SU-DHL-6 (cell line): ENCODE results near the gene DIS3L2.

Source experiments
- H2AFZ ChIP-seq: fragments of 200-600 bp; sonication (generic); 2 replicates; pipeline ENCODE4 v1.6.1; 2014; ENCODE audit warnings: low read depth, mild to moderate bottlenecking, moderate library complexity, mixed read lengths, antibody characterized with exemption, low read length; ENCODE audit not compliant: severe bottlenecking
- H3F3A ChIP-seq: fragments of 200-600 bp; shearing (Covaris generic); 2 replicates; pipeline ENCODE4 v1.6.0; 2016; ENCODE audit warnings: antibody characterized with exemption, mild to moderate bottlenecking; ENCODE audit not compliant: insufficient read depth
- H3K27ac ChIP-seq: fragments of 200-600 bp; sonication (generic); 2 replicates; pipeline ENCODE4 v1.5.1; 2016; ENCODE audit warnings: low read depth, mild to moderate bottlenecking, low read length, moderate library complexity, mixed read lengths
- H3K27me3 ChIP-seq: fragments of 200-600 bp; sonication (generic), shearing (Covaris generic); 2 replicates; pipeline ENCODE4 v1.6.0; 2014; ENCODE audit warnings: mild to moderate bottlenecking, low read length
- H3K36me3 ChIP-seq: fragments of 200-600 bp; sonication (generic); 2 replicates; pipeline ENCODE4 v1.6.1; 2014; ENCODE audit warnings: mild to moderate bottlenecking, low read length, mixed read lengths
- H3K4me2 ChIP-seq: fragments of 300-600, 200-600 bp; shearing (Covaris generic), sonication (generic); 2 replicates; pipeline ENCODE4 v1.6.0; 2014; ENCODE audit warnings: low read length, low read depth, mild to moderate bottlenecking; ENCODE audit not compliant: poor library complexity, severe bottlenecking
- H3K4me3 ChIP-seq: fragments of 200-600 bp; sonication (generic); 2 replicates; pipeline ENCODE4 v1.5.1; 2014; ENCODE audit warnings: antibody characterized with exemption, low read length, mild to moderate bottlenecking, mixed read lengths; ENCODE audit not compliant: insufficient read depth, poor library complexity, severe bottlenecking
- H3K79me2 ChIP-seq: fragments of 200-600 bp; sonication (generic); 2 replicates; pipeline ENCODE4 v1.6.1; 2014; ENCODE audit warnings: mild to moderate bottlenecking, low read length, moderate library complexity; ENCODE audit not compliant: insufficient read depth
- H3K9ac ChIP-seq: fragments of 200-600 bp; sonication (generic); 2 replicates; pipeline ENCODE4 v1.7.0; 2014; ENCODE audit warnings: mild to moderate bottlenecking, low read length
- H3K9me2 ChIP-seq: fragments of 200-600 bp; sonication (generic); replicated peaks from 2 replicates; pipeline ENCODE4 v1.6.1; 2014; ENCODE audit warnings: low read length; ENCODE audit not compliant: insufficient read depth
- H3K9me3 ChIP-seq: fragments of 200-600 bp; sonication (generic); 2 replicates; pipeline ENCODE4 v1.6.1; 2014; ENCODE audit warnings: low read length, mixed read lengths; ENCODE audit not compliant: insufficient read depth
- H4K20me1 ChIP-seq: fragments of 200-600 bp; sonication (generic); 2 replicates; pipeline ENCODE4 v1.6.1; 2014; ENCODE audit warnings: low read depth, mild to moderate bottlenecking, antibody characterized with exemption, low read length, moderate library complexity, mixed read lengths
- EZH2phosphoT487 ChIP-seq: fragments of 200-600 bp; sonication (generic), shearing (Covaris generic); conservative IDR thresholded peaks from 2 replicates; pipeline ENCODE4 v1.6.1; 2018; ENCODE audit warnings: mild to moderate bottlenecking, antibody characterized with exemption, low read length, moderate library complexity, mixed read lengths
- TF ChIP-seq, protein P1 (sequence below): fragments of 200-600 bp; sonication (generic); IDR thresholded peaks from one replicate; pipeline ENCODE4 v1.5.1; 2017; ENCODE audit warnings: antibody characterized with exemption, mild to moderate bottlenecking, low read length, moderate library complexity; ENCODE audit not compliant: insufficient read depth, poor library complexity, severe bottlenecking

Gene DIS3L2

DNA sequence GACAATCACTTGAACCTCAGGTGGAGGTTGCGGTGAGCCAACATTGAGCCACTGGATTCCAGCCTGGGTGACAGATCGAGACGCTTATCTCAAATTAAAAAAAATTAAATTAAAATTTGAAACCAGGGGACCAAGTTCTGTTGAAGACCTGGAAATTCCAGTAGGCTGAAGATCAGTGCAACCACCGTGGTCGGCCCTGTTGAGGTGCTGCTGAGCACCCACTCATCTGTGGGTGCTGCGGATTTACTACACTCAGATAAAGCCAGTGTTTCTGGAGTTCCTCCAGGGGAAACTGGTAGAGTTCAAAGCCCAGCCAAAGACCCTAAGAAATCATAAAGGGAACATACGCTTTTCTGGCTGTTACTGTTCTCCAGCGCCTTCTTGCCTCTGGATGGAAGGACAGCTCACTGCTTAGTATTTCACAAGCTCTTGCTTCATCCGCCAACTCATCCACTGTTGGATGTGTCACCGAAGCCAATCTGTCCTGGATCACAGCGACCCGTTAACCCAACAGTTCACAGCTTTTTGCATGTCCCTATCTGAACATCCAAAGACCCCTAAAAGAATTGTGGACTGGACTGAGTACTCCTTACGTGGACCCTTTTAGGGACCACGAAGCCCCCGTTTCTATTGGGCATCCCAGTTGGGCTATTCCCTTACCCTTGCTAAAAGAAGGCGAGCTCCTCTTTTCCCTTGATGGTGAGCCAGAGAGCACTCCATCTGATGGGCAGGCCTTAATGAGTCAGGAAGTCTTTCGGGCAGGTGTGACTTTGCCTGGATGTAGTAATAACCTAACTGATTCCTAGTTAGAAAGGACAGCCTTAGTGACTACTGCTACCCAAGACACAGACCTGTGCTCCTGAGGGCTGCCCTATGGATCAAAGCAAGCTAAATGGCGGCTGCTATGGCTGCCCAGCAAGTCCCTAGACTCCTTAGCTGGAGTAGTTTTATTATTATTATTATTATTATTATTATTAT is 411.0 kb downstream of the DIS3L2 start:
- H3K9me2 ChIP-seq, result no peaks in the 10 kb centered on the region
- TF ChIP-seq, protein P1, sequence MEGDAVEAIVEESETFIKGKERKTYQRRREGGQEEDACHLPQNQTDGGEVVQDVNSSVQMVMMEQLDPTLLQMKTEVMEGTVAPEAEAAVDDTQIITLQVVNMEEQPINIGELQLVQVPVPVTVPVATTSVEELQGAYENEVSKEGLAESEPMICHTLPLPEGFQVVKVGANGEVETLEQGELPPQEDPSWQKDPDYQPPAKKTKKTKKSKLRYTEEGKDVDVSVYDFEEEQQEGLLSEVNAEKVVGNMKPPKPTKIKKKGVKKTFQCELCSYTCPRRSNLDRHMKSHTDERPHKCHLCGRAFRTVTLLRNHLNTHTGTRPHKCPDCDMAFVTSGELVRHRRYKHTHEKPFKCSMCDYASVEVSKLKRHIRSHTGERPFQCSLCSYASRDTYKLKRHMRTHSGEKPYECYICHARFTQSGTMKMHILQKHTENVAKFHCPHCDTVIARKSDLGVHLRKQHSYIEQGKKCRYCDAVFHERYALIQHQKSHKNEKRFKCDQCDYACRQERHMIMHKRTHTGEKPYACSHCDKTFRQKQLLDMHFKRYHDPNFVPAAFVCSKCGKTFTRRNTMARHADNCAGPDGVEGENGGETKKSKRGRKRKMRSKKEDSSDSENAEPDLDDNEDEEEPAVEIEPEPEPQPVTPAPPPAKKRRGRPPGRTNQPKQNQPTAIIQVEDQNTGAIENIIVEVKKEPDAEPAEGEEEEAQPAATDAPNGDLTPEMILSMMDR, result no peak
- TF ChIP-seq EZH2phosphoT487, result no peak
- no peak overlapping the region for H3K4me2 ChIP-seq
- H4K20me1 ChIP-seq, result no peaks in the 10 kb centered on the region
- no peaks in the 10 kb centered on the region for H3K27me3 ChIP-seq
- H3K27ac ChIP-seq, result no peak overlapping the region
- H3K4me3 ChIP-seq, result no peak overlapping the region
- H3K9ac ChIP-seq, result no peak overlapping the region
- no peaks in the 10 kb centered on the region for H3K9me3 ChIP-seq
- no peak overlapping the region for H2AFZ ChIP-seq
- no peaks in the 10 kb centered on the region for H3K79me2 ChIP-seq
- H3K36me3 ChIP-seq, result no peaks in the 10 kb centered on the region
- no peaks in the 10 kb centered on the region for H3F3A ChIP-seq

DNA sequence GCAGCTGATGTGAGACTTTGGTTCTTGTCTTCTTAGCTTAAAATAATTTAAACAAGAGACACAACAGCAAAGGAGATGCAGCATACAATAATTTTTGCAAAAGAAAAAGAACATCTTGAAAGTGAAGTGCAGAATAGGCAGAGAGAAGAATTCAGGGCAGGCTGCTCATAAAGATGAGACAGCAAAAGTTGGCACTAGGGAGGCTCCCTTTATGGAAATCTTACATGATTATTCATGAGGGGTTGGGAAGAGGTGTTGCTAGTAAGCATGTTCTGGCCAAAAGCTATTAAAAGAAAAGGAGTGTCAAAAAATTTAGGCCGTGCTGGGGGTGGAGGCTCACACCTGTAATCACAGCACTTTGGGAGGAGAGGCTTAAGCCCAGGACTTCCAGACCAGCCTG is 412.8 kb downstream of the DIS3L2 start:
- Histone ChIP-seq H3K27me3 (no peaks in the 10 kb centered on the region), H3K9me2 (no peaks in the 10 kb centered on the region), H3K4me3 (no peak overlapping the region), H3K79me2 (no peaks in the 10 kb centered on the region), H3F3A (no peaks in the 10 kb centered on the region), H3K36me3 (no peaks in the 10 kb centered on the region), H3K27ac (no peak overlapping the region), H3K9ac (no peak overlapping the region), H2AFZ (no peak overlapping the region), H3K4me2 (no peak overlapping the region), H3K9me3 (no peaks in the 10 kb centered on the region), H4K20me1 (no peaks in the 10 kb centered on the region)
- no peak for TF ChIP-seq EZH2phosphoT487
- TF ChIP-seq, protein P1, result no peak

DNA sequence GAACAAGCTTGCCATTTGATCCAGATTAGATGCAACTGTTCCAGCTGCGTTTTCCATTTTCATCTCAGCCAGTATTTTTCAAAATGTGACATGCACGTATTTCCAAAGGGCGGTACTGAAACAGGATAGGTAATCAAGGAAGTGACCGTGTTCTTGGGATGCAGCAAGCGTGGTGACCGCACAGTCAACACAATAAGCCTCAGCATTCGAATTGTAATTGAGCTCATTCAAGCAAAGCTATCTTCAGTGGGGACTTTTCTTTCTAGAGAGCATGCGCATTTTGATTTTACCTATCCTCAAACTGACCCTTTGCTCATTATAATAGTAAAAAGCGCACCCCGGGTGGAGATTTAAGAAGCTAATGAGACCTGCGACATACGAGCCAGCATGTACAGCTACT is 413.7 kb downstream of the DIS3L2 start:
- no peak overlapping the region for H3K4me3 ChIP-seq
- no peak overlapping the region for H3K9ac ChIP-seq
- H3K9me2 ChIP-seq, result no peaks in the 10 kb centered on the region
- H3F3A ChIP-seq, result no peaks in the 10 kb centered on the region
- H3K9me3 ChIP-seq, result no peaks in the 10 kb centered on the region
- H4K20me1 ChIP-seq, result no peaks in the 10 kb centered on the region
- no peak overlapping the region for H2AFZ ChIP-seq
- no peaks in the 10 kb centered on the region for H3K27me3 ChIP-seq
- no peaks in the 10 kb centered on the region for H3K79me2 ChIP-seq
- no peak overlapping the region for H3K4me2 ChIP-seq
- no peak overlapping the region for H3K27ac ChIP-seq
- no peaks in the 10 kb centered on the region for H3K36me3 ChIP-seq
- TF ChIP-seq EZH2phosphoT487, result no peak
- TF ChIP-seq, protein P1, result no peak
